Measurements from ENCODE around the gene SDC3.

Gene SDC3

GRCh38 chr1:30882678-30883388, 25.7 kb downstream of the SDC3 start:
- DNase-seq (no peak), ATAC-seq (no peak)
- H3K4me1 Mint-ChIP-seq: peaks cover 4% of the 10 kb centered on the region
- H3K9me3 Mint-ChIP-seq: no peaks in the 10 kb centered on the region
- no peak overlapping the region for H3K27ac Mint-ChIP-seq
- H3K27me3 Mint-ChIP-seq: peaks cover 31% of the 10 kb centered on the region
- H3K36me3 Mint-ChIP-seq (ENCODE audit: low read depth): no peaks in the 10 kb centered on the region
- no peak overlapping the region for H3K4me3 Mint-ChIP-seq

- H3K27ac Mint-ChIP-seq: no peak overlapping the region
- H3K4me1 Mint-ChIP-seq: peaks cover 4% of the 10 kb centered on the region
- DNase-seq: peak; percentile 10
Measured at GRCh38 chr1:30881319-30882181, 27.0 kb downstream of the SDC3 start.

GRCh38 chr1:30880678-30881318, 27.8 kb downstream of the SDC3 start:
- no peaks in the 10 kb centered on the region for H3K9me3 Mint-ChIP-seq
- peaks cover 4% of the 10 kb centered on the region for H3K4me1 Mint-ChIP-seq
- ATAC-seq: no peak
- no peaks in the 10 kb centered on the region for H3K36me3 Mint-ChIP-seq (ENCODE audit: low read depth)
- no peak overlapping the region for H3K27ac Mint-ChIP-seq
- peaks cover 42% of the 10 kb centered on the region for H3K27me3 Mint-ChIP-seq
- no peak for DNase-seq
- no peak overlapping the region for H3K4me3 Mint-ChIP-seq

More at GRCh38 chr1:30881319-30882181, 27.0 kb downstream of the SDC3 start:
- ATAC-seq: no peak
- peaks cover 41% of the 10 kb centered on the region for H3K27me3 Mint-ChIP-seq
- no peak overlapping the region for H3K4me3 Mint-ChIP-seq
- no peaks in the 10 kb centered on the region for H3K9me3 Mint-ChIP-seq
- no peaks in the 10 kb centered on the region for H3K36me3 Mint-ChIP-seq (ENCODE audit: low read depth)

- Mint-ChIP-seq H3K27ac (no peak overlapping the region), H3K4me3 (no peak overlapping the region), H3K4me1 (peaks cover 3% of the 10 kb centered on the region), H3K9me3 (no peaks in the 10 kb centered on the region), H3K36me3 (ENCODE audit: low read depth) (no peaks in the 10 kb centered on the region), H3K27me3 (peaks cover 44% of the 10 kb centered on the region)
- no peak for DNase-seq
- ATAC-seq: no peak
Measured at GRCh38 chr1:30879940-30880677, 28.4 kb downstream of the SDC3 start.

DNA sequence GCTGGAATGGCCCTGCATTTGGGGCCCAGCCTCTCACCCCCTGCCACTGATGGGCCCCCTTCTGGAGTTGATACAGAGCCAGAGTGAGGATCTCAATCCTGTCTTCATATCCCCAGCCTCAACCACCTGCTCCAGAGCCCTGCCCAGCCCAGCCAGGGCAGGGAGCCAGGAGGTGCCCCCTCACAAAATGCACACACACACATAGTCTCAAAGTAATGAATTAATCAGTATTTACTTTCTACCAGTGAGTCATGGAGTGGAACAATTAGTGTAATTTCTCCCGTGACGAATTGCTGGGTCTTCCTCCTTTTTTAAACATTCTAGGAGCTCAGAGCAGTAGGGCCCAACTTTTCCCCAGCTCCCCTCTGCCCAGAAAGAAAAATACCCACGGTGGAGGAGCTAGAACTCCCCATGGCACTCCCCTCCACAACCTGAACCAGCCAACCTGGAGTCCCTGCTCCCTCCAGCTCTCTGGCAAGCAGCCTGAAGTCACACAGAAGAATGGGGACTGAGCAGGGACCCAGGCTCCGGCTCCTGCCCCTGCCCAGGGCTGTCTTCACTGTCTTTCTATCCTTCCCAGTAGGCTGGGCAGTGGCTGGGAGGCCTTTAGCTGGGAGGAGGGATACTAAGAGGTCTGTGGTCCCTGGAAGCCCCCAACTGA, 29.3 kb downstream of the SDC3 start:
- no peak for DNase-seq
- H3K4me3 Mint-ChIP-seq: no peak overlapping the region
- H3K27ac Mint-ChIP-seq: no peak overlapping the region
- H3K9me3 Mint-ChIP-seq: no peaks in the 10 kb centered on the region
- H3K36me3 Mint-ChIP-seq (ENCODE audit: low read depth): no peaks in the 10 kb centered on the region
- H3K4me1 Mint-ChIP-seq: peaks cover 3% of the 10 kb centered on the region
- no peak for ATAC-seq
- peaks cover 37% of the 10 kb centered on the region for H3K27me3 Mint-ChIP-seq

- H3K4me3 Mint-ChIP-seq: no peak overlapping the region
Measured at GRCh38 chr1:30878559-30878958, 30.0 kb downstream of the SDC3 start.

GRCh38 chr1:30878016-30878415, 30.5 kb downstream of the SDC3 start:
- ATAC-seq (no peak), DNase-seq (no peak)
- no peaks in the 10 kb centered on the region for H3K36me3 Mint-ChIP-seq (ENCODE audit: low read depth)
- H3K27ac Mint-ChIP-seq: no peak overlapping the region
- H3K9me3 Mint-ChIP-seq: no peaks in the 10 kb centered on the region
- H3K4me1 Mint-ChIP-seq: peaks cover 3% of the 10 kb centered on the region
- H3K4me3 Mint-ChIP-seq: no peak overlapping the region
- H3K27me3 Mint-ChIP-seq: peaks cover 35% of the 10 kb centered on the region

More at GRCh38 chr1:30878559-30878958, 30.0 kb downstream of the SDC3 start:
- Mint-ChIP-seq H3K4me1 (peaks cover 3% of the 10 kb centered on the region), H3K36me3 (ENCODE audit: low read depth) (no peaks in the 10 kb centered on the region), H3K27ac (no peak overlapping the region), H3K27me3 (peaks cover 35% of the 10 kb centered on the region), H3K9me3 (no peaks in the 10 kb centered on the region)
- ATAC-seq (no peak), DNase-seq (no peak)

GRCh38 chr1:30877205-30877912, 31.2 kb downstream of the SDC3 start:
- ATAC-seq (no peak), DNase-seq (no peak)
- H3K9me3 Mint-ChIP-seq: no peaks in the 10 kb centered on the region
- no peak overlapping the region for H3K4me3 Mint-ChIP-seq
- H3K36me3 Mint-ChIP-seq (ENCODE audit: low read depth): no peaks in the 10 kb centered on the region
- peaks cover 3% of the 10 kb centered on the region for H3K4me1 Mint-ChIP-seq
- H3K27me3 Mint-ChIP-seq: peaks cover 35% of the 10 kb centered on the region
- H3K27ac Mint-ChIP-seq: no peak overlapping the region

GRCh38 chr1:30876451-30877204, 31.9 kb downstream of the SDC3 start:
- ATAC-seq (no peak), DNase-seq (no peak)
- peaks cover 5% of the 10 kb centered on the region for H3K4me1 Mint-ChIP-seq
- peaks cover 37% of the 10 kb centered on the region for H3K27me3 Mint-ChIP-seq
- no peaks in the 10 kb centered on the region for H3K36me3 Mint-ChIP-seq (ENCODE audit: low read depth)
- H3K9me3 Mint-ChIP-seq: no peaks in the 10 kb centered on the region
- no peak overlapping the region for H3K4me3 Mint-ChIP-seq
- no peak overlapping the region for H3K27ac Mint-ChIP-seq

GRCh38 chr1:30875916-30876315, 32.6 kb downstream of the SDC3 start:
- no peak for ATAC-seq
- H3K9me3 Mint-ChIP-seq: no peaks in the 10 kb centered on the region
- no peak overlapping the region for H3K4me3 Mint-ChIP-seq
- H3K27ac Mint-ChIP-seq: no peak overlapping the region
- no peaks in the 10 kb centered on the region for H3K36me3 Mint-ChIP-seq (ENCODE audit: low read depth)
- peaks cover 3% of the 10 kb centered on the region for H3K4me1 Mint-ChIP-seq
- H3K27me3 Mint-ChIP-seq: peaks cover 34% of the 10 kb centered on the region
- DNase-seq: no peak

GRCh38 chr1:30875197-30875596, 33.4 kb downstream of the SDC3 start:
- H3K4me3 Mint-ChIP-seq: no peak overlapping the region
- H3K9me3 Mint-ChIP-seq: no peaks in the 10 kb centered on the region
- peaks cover 3% of the 10 kb centered on the region for H3K4me1 Mint-ChIP-seq
- no peak overlapping the region for H3K27ac Mint-ChIP-seq
- ATAC-seq: no peak
- H3K36me3 Mint-ChIP-seq (ENCODE audit: low read depth): no peaks in the 10 kb centered on the region
- no peak for DNase-seq
- H3K27me3 Mint-ChIP-seq: peaks cover 34% of the 10 kb centered on the region

DNA sequence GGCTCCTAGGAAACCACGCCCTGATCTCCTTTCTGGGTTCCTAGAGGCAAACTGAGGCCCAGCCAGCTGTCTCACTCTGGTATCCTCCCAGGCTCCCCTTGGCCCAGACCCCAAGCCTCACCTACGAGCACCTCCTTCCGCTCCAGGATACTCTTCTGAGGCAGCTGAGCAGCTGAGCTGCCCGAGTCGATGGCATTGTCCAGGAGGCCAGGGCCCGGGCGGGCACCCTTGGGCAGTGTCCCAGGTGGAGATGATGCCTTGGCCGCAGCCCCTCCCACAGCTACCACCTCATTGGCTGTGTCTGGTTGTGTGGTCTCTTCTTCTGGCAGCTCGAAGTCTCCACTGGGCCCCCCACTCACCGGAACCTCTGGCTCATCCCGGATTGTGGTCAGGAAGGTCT, 34.4 kb downstream of the SDC3 start:
- peaks cover 6% of the 10 kb centered on the region for H3K4me1 Mint-ChIP-seq
- H3K9me3 Mint-ChIP-seq: no peaks in the 10 kb centered on the region
- H3K27ac Mint-ChIP-seq: no peak overlapping the region
- no peak overlapping the region for H3K4me3 Mint-ChIP-seq
- ATAC-seq: no peak
- peaks cover 37% of the 10 kb centered on the region for H3K27me3 Mint-ChIP-seq
- no peak for DNase-seq
- H3K36me3 Mint-ChIP-seq (ENCODE audit: low read depth): no peaks in the 10 kb centered on the region

- Mint-ChIP-seq H3K27me3 (peaks cover 37% of the 10 kb centered on the region), H3K27ac (no peak overlapping the region), H3K36me3 (ENCODE audit: low read depth) (no peaks in the 10 kb centered on the region), H3K9me3 (no peaks in the 10 kb centered on the region), H3K4me3 (no peak overlapping the region), H3K4me1 (peaks cover 8% of the 10 kb centered on the region)
- no peak for DNase-seq
- no peak for ATAC-seq
Measured at GRCh38 chr1:30872948-30873263, 35.7 kb downstream of the SDC3 start.

Measured in activated naive CD8-positive, alpha-beta T cell treated with anti-CD3 and anti-CD28 coated beads, Interleukin-2, amount 50 U/mL, for 24 hours (primary cell).